ENCODE data around the gene STKLD1.

- peak; percentile 33; the same call in 1 of the 2 replicates for TF ChIP-seq POLR2A (IDR thresholded peaks at IDR 0.05; ENCODE audit: low read depth, low read length)
- peak; percentile 59 for TF ChIP-seq POLR2AphosphoS5 (IDR thresholded peaks at IDR 0.05; ENCODE audit: low read depth, low read length)
Observed at GRCh38 chr9:133327834-133328484, 48.2 kb upstream of the STKLD1 start.

Data from GM12891 (cell line).